K562 (cell line): ENCODE measurements around the gene RIPK3. TPM values are rescaled to one million over a fixed set of nuclear protein-coding genes. Genes with fewer than 3 reads are reported as not detected.

Experiments used
- ATAC-seq: fragments of 200-7000 bp; cut with Tn5 transposase; 3 replicates; pipeline ENCODE4 v1.9.1; 2020; ENCODE audit warnings: moderate library complexity
- Bru-seq: library from RNA; stranded (reverse); fragments of 400-500 nt; gene quantifications from one replicate; lab custom pipeline; 2021; lab: Mats Ljungman, UMichigan
- BruChase-seq, 2 experiments: library from RNA; stranded (reverse); fragments of 400-500 nt; gene quantifications; one replicate each; lab custom pipeline; 2021; lab: Mats Ljungman, UMichigan
- BruUV-seq: library from RNA; stranded (reverse); fragments of 400-500 nt; replicated peaks from 2 replicates; lab custom pipeline; 2021; lab: Mats Ljungman, UMichigan
- CTCF ChIA-PET: fragments of 300-600 bp; formaldehyde crosslinking; extraction: SDS; loops from one replicate; lab custom pipeline; 2021; ENCODE audit warnings: low intra/inter-chr PET ratio; lab: Yijun Ruan, JAX
- POLR2A ChIA-PET: fragments of 300-600, 350-650 bp; sonication (Branson Sonifier 250); formaldehyde crosslinking; extraction: SDS; loops from one replicate; lab custom pipeline; 2021; ENCODE audit warnings: antibody characterized with exemption, inconsistent platforms; lab: Yijun Ruan, JAX
- DNase-seq, 4 experiments: peaks; one replicate each; pipeline versions ENCODE4 v3.0.0 to v3.0.0-alpha.2; 2011 to 2018; ENCODE audit warnings: low spot score in 3 of 4, mixed read lengths in 3 of 4; ENCODE audit errors: extremely low read depth in 1 of 4
- FAIRE-seq: peaks from 2 replicates; lab custom pipeline; 2011; peaks lifted over from hg19 to GRCh38; lab: Jason Lieb, UNC
- H2AFZ ChIP-seq: 2 replicates; pipeline ENCODE4 v1.6.0; 2011; ENCODE audit warnings: low read depth, low read length, control low read depth, inconsistent platforms
- H3K27ac ChIP-seq: fragments of 200-600 bp; 3 replicates; pipeline ENCODE4 v1.8.0; 2011; ENCODE audit warnings: low read depth, mild to moderate bottlenecking, control low read depth, inconsistent platforms, low read length, moderate library complexity, mixed read lengths; ENCODE audit errors: extremely low read depth
- H3K27me3 ChIP-seq, 2 experiments: fragments of 300-600 bp in 1 of 2; 2 replicates in 1 of 2; 3 replicates in 1 of 2; pipeline versions ENCODE4 v1.6.0 to v1.8.0; 2011; ENCODE audit warnings: inconsistent platforms in 2 of 2, low read length in 2 of 2, mild to moderate bottlenecking in 1 of 2, mixed read lengths in 1 of 2, moderate library complexity in 1 of 2; ENCODE audit not compliant: control insufficient read depth in 2 of 2, insufficient read depth in 2 of 2
- H3K36me3 ChIP-seq: fragments of 300-600 bp; 3 replicates; pipeline ENCODE4 v1.8.0; 2011; ENCODE audit warnings: mild to moderate bottlenecking, low read length, inconsistent platforms; ENCODE audit not compliant: control insufficient read depth, insufficient read depth
- H3K4me1 ChIP-seq, 2 experiments: fragments of 200-600 bp in 1 of 2; replicated peaks in 1 of 2; 2 replicates in 1 of 2; 3 replicates in 1 of 2; pipeline versions ENCODE4 v1.5.1 to v1.8.0; 2011; ENCODE audit warnings: inconsistent platforms in 2 of 2, low read length in 2 of 2, mild to moderate bottlenecking in 1 of 2, mixed read lengths in 1 of 2, moderate library complexity in 1 of 2; ENCODE audit not compliant: control insufficient read depth in 2 of 2, insufficient read depth in 2 of 2
- H3K4me2 ChIP-seq: 2 replicates; pipeline ENCODE4 v1.6.1; 2011; ENCODE audit warnings: low read length, control low read depth, inconsistent platforms, mixed read lengths; ENCODE audit not compliant: insufficient read depth
- H3K4me3 ChIP-seq: fragments of 200-600 bp; sonication (generic), shearing (Covaris generic); 2 replicates; pipeline ENCODE4 v1.5.1; 2016; ENCODE audit warnings: control low read depth, inconsistent platforms
- H3K79me2 ChIP-seq: fragments of 200-600 bp; 3 replicates; pipeline ENCODE4 v1.8.0; 2011; ENCODE audit warnings: low read length, inconsistent platforms; ENCODE audit not compliant: control insufficient read depth, insufficient read depth
- H3K9ac ChIP-seq, 2 experiments: 2 replicates each; pipeline versions ENCODE4 v1.6.0 to v1.6.1; 2011; ENCODE audit warnings: low read depth in 2 of 2, low read length in 2 of 2, control low read depth in 1 of 2, inconsistent platforms in 1 of 2, mild to moderate bottlenecking in 1 of 2, mixed read lengths in 1 of 2; ENCODE audit not compliant: insufficient read depth in 1 of 2
- H3K9me1 ChIP-seq: one replicate; pipeline ENCODE4 v1.6.0; 2011; ENCODE audit warnings: inconsistent platforms, mild to moderate bottlenecking, low read length, moderate library complexity; ENCODE audit not compliant: control insufficient read depth, insufficient read depth
- H3K9me3 ChIP-seq: replicated peaks from 2 replicates; pipeline ENCODE4 v1.5.1; 2011; ENCODE audit warnings: low read depth, low read length, inconsistent platforms; ENCODE audit not compliant: control insufficient read depth, insufficient read depth
- H4K20me1 ChIP-seq: replicated peaks from 2 replicates; pipeline ENCODE4 v1.6.1; 2011; ENCODE audit warnings: low read length, inconsistent platforms, mixed read lengths; ENCODE audit not compliant: control insufficient read depth, insufficient read depth
- ETS2 ChIP-seq: IDR thresholded peaks from 2 replicates; pipeline ENCODE4 v1.6.1; 2016; ENCODE audit warnings: borderline replicate concordance, missing genetic modification characterization, mild to moderate bottlenecking, moderate library complexity, missing compliant biosample characterization; ENCODE audit not compliant: poor library complexity, severe bottlenecking
- RNF2 ChIP-seq: sonication (generic); IDR thresholded peaks from 2 replicates; pipeline ENCODE4 v1.6.1; 2016
- WGBS: fragments of 100-300 bp; shearing (Covaris generic); methylation state at CpG from one replicate; pipeline ENCODE4 v1.1.6; 2016; ENCODE audit warnings: low coverage, mixed read lengths; ENCODE audit not compliant: insufficient coverage; ENCODE audit errors: missing lambda C conversion rate; 5-methylcytosine and 5-hydroxymethylcytosine counted together
- in situ Hi-C: fragments of 300-500 bp; cut with MboI; formaldehyde crosslinking; loops from 4 replicates; pipeline ENCODE4 v1.15.0; 2018; ENCODE audit warnings: inconsistent platforms, mixed read lengths
- intact Hi-C: fragments of 100-400 bp; cut with micrococcal nuclease; formaldehyde crosslinking; loops from 2 replicates; pipeline ENCODE4 v1.14.2; 2022
- long read RNA-seq, 3 experiments: library from polyadenylated mRNA in 2 of 3; library from RNA in 1 of 3; unstranded in 2 of 3; stranded (forward) in 1 of 3; transcript quantifications; one replicate each; pipeline ENCODE4 v2.0.0, GENCODE V29; 2019 to 2022
- polyA minus RNA-seq, 3 experiments: library from RNA; depleted of rRNA, polyadenylated mRNA; stranded (reverse); fragments of >200 nt; gene quantifications; 2 replicates each; pipeline ENCODE4 v1.2.3, GENCODE V29; 2011
- polyA plus RNA-seq, 8 experiments: library from polyadenylated mRNA; depleted of rRNA in 4 of 8; stranded (reverse) in 5 of 8; unstranded in 3 of 8; fragments of >200 nt; fragmentation: Nextera tagmentation in 2 of 8; fragmentation: Illumina TruSeq in 1 of 8; extraction: Ambion mirVana in 2 of 8; extraction: Trizol in 1 of 8; gene quantifications; 2 replicates each; pipeline versions ENCODE4 v1.2.1 to v1.2.3, GENCODE V29; 2011 to 2014; ENCODE audit warnings: inconsistent platforms in 1 of 8, missing spikeins in 1 of 8
- total RNA-seq, 7 experiments: library from RNA; depleted of rRNA in 6 of 7; stranded (reverse); fragments of >200 nt in 6 of 7; fragmentation: Illumina TruSeq in 2 of 7; extraction: Trizol in 2 of 7; gene quantifications; 2 replicates each; pipeline versions ENCODE4 v1.2.1 to v1.2.3, GENCODE V29; 2011 to 2021; ENCODE audit warnings: low replicate concordance in 1 of 7
- TF ChIP-seq, protein P1 (sequence below): sonication (generic); formaldehyde crosslinking; IDR thresholded peaks from 2 replicates; pipeline ENCODE4 v1.8.1; 2023; ENCODE audit warnings: mild to moderate bottlenecking, missing genetic modification reagents
- TF ChIP-seq, protein P2 (sequence below): IDR thresholded peaks from 2 replicates; pipeline ENCODE4 v1.6.1; 2011; ENCODE audit warnings: borderline replicate concordance, low read depth, mild to moderate bottlenecking, moderate library complexity, low read length; ENCODE audit not compliant: insufficient read depth, poor library complexity, severe bottlenecking
- TF ChIP-seq, protein P3 (sequence below): sonication (generic); formaldehyde crosslinking; IDR thresholded peaks from 2 replicates; pipeline ENCODE4 v1.8.0; 2022; ENCODE audit warnings: mild to moderate bottlenecking, missing genetic modification reagents

Gene RIPK3
- total RNA-seq (2011; cell fraction: chromatin; rRNA removed; ENCODE audit: low replicate concordance) = 1.1 and 1.6 TPM in 2 replicates
- 0.83 and 1.3 TPM in 2 replicates for total RNA-seq (2011; cell fraction: nucleolus; rRNA removed)
- 0.84 and 1.5 TPM in 2 replicates for total RNA-seq (2011; cell fraction: nucleoplasm; rRNA removed)
- total RNA-seq (2014; rRNA removed) (0.27 TPM in 1 of 2 replicates, not detected in the other), total RNA-seq (2014; rRNA removed; fragmentation: Illumina TruSeq; extraction: Trizol) (0.29 TPM in 1 of 2 replicates, not detected in the other), total RNA-seq (2015; rRNA removed; fragmentation: Illumina TruSeq; extraction: Trizol) (0.23 and 0.43 TPM in 2 replicates), total RNA-seq (2021) (0.31 and 0.40 TPM in 2 replicates), polyA plus RNA-seq (2011; rRNA removed) (0.08 and 0.27 TPM in 2 replicates), polyA plus RNA-seq (2014; fragmentation: Illumina TruSeq; extraction: Trizol) (0.14 TPM in 1 of 2 replicates, not detected in the other), polyA plus RNA-seq (2014; fragmentation: Nextera tagmentation; extraction: Ambion mirVana) (under 1 TPM in 1 of 2 experiments, not detected in 1; 0.03 TPM), polyA plus RNA-seq (2014; rRNA removed) (0.61 TPM in 1 of 2 replicates, not detected in the other), polyA minus RNA-seq (2011; rRNA and poly(A)+ RNA removed) (not detected in 2 replicates), Bru-seq, nascent RNA (percentile 19 among the genes with signal in this experiment), BruChase-seq, experiment 1, labeled RNA remaining after a 2-hour chase (not detected), BruChase-seq, experiment 2, labeled RNA remaining after a 6-hour chase (percentile 17 among the genes with signal in this experiment)
- 0.16 TPM in 1 of 2 replicates, not detected in the other for polyA plus RNA-seq (2011; cell fraction: cytosol; rRNA removed)
- 0.66 and 0.82 TPM in 2 replicates for polyA plus RNA-seq (2011; cell fraction: nucleus; rRNA removed)
- 0.16 and 0.26 TPM in 2 replicates for polyA plus RNA-seq (2012)
- not detected in 2 replicates for polyA minus RNA-seq (2011; cell fraction: cytosol; rRNA and poly(A)+ RNA removed)
- 0.44 TPM in 1 of 2 replicates, not detected in the other for polyA minus RNA-seq (2011; cell fraction: nucleus; rRNA and poly(A)+ RNA removed)
- long read RNA-seq, experiment 1 = 0 reads
- long read RNA-seq, experiment 2 = 0 reads
- long read RNA-seq, experiment 3 = 0 reads

DNA sequence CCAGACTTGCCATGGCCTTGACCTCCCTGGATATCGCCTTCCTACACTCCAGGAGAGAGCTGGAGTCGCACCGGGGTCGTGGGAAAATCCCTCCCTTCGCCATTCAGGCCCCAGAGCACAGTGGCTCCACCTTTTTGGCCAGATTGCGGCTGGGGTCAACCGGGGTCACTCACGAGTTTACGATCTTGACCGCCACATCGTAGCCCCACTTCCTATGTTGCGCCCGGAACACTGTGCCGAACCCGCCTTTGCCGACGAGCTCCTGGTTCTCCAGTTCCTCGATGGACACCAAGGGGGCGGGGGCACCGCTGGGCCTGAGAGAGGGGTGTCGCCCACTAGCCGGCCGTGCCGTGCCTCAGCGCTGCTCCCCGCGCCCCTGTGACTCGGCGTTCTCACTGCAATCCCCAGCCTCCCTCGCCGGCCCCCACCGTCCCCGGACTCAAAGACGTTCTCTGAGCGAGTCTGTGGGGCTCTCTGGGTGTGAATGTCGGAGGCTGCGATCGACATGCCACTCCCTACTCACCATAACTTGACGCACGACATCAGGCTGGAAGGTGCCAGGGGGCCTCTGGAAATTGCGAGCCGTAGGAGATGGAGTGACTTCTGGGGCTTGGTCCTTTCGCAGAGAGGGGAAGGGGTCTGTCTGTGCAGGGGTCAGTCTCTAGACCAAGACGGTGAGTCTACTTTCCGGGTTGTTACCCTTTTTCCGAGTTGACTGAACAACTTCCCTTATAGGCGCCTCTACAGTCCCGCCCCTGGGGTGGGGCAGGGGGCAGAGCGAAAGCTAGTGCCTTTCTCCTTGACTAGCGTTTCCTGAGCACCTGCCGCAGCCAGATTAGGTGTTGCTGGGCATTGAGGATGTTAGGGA is at the start of gene RIPK3:
TSS of gene RIPK3 (minus strand) at position 708 of the 868 bp plus-strand sequence. CDS start at position 543, 165 bp downstream.
- no peak for DNase-seq
- TF ChIP-seq RNF2 (no peak), ETS2 (tag) (no peak)
- TF ChIP-seq, protein P1, sequence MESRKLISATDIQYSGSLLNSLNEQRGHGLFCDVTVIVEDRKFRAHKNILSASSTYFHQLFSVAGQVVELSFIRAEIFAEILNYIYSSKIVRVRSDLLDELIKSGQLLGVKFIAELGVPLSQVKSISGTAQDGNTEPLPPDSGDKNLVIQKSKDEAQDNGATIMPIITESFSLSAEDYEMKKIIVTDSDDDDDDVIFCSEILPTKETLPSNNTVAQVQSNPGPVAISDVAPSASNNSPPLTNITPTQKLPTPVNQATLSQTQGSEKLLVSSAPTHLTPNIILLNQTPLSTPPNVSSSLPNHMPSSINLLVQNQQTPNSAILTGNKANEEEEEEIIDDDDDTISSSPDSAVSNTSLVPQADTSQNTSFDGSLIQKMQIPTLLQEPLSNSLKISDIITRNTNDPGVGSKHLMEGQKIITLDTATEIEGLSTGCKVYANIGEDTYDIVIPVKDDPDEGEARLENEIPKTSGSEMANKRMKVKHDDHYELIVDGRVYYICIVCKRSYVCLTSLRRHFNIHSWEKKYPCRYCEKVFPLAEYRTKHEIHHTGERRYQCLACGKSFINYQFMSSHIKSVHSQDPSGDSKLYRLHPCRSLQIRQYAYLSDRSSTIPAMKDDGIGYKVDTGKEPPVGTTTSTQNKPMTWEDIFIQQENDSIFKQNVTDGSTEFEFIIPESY (CRISPR knock-in tag) = 0 out of 2 replicates have a peak, but pooled peaks have one; percentile 15
- TF ChIP-seq, protein P2, sequence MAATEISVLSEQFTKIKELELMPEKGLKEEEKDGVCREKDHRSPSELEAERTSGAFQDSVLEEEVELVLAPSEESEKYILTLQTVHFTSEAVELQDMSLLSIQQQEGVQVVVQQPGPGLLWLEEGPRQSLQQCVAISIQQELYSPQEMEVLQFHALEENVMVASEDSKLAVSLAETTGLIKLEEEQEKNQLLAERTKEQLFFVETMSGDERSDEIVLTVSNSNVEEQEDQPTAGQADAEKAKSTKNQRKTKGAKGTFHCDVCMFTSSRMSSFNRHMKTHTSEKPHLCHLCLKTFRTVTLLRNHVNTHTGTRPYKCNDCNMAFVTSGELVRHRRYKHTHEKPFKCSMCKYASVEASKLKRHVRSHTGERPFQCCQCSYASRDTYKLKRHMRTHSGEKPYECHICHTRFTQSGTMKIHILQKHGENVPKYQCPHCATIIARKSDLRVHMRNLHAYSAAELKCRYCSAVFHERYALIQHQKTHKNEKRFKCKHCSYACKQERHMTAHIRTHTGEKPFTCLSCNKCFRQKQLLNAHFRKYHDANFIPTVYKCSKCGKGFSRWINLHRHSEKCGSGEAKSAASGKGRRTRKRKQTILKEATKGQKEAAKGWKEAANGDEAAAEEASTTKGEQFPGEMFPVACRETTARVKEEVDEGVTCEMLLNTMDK = no peak
- TF ChIP-seq, protein P3, sequence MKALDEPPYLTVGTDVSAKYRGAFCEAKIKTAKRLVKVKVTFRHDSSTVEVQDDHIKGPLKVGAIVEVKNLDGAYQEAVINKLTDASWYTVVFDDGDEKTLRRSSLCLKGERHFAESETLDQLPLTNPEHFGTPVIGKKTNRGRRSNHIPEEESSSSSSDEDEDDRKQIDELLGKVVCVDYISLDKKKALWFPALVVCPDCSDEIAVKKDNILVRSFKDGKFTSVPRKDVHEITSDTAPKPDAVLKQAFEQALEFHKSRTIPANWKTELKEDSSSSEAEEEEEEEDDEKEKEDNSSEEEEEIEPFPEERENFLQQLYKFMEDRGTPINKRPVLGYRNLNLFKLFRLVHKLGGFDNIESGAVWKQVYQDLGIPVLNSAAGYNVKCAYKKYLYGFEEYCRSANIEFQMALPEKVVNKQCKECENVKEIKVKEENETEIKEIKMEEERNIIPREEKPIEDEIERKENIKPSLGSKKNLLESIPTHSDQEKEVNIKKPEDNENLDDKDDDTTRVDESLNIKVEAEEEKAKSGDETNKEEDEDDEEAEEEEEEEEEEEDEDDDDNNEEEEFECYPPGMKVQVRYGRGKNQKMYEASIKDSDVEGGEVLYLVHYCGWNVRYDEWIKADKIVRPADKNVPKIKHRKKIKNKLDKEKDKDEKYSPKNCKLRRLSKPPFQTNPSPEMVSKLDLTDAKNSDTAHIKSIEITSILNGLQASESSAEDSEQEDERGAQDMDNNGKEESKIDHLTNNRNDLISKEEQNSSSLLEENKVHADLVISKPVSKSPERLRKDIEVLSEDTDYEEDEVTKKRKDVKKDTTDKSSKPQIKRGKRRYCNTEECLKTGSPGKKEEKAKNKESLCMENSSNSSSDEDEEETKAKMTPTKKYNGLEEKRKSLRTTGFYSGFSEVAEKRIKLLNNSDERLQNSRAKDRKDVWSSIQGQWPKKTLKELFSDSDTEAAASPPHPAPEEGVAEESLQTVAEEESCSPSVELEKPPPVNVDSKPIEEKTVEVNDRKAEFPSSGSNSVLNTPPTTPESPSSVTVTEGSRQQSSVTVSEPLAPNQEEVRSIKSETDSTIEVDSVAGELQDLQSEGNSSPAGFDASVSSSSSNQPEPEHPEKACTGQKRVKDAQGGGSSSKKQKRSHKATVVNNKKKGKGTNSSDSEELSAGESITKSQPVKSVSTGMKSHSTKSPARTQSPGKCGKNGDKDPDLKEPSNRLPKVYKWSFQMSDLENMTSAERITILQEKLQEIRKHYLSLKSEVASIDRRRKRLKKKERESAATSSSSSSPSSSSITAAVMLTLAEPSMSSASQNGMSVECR = no peak

More for the DNA sequence above, at the start of gene RIPK3:
- Histone ChIP-seq H3K4me3 (no peak within 1 kb of the TSS), H3K4me2 (no peak within 1 kb of the TSS; the same call in 1 of the 2 replicates), H2AFZ (peak within 1 kb of the TSS; percentile 40; the same call in 1 of the 2 replicates), H3K9ac (peak within 1 kb of the TSS in 1 of 2 experiments; percentile 5; a peak in 1 of 4 replicates), H4K20me1 (no peaks in the 10 kb centered on the region), H3K9me3 (no peaks in the 10 kb centered on the region), H3K36me3 (no peaks in the 10 kb centered on the region), H3K27me3 (peaks cover 0 to 9% of the 10 kb centered on the region in 2 experiments; a peak in 1 of 5 replicates), H3K79me2 (no peaks in the 10 kb centered on the region), H3K4me1 (peaks cover 5 to 18% of the 10 kb centered on the region in 2 experiments; a peak in 3 of 5 replicates), H3K27ac (no peak within 1 kb of the TSS), H3K9me1 (no peaks in the 10 kb centered on the region)
- WGBS = 53% methylated on average over 18 of the region's 51 CpGs
- no TSS peak for BruUV-seq
- intact Hi-C loops (no loop called here), in situ Hi-C loops (loop anchor here (25.0 kb wide), 1 partner anchor 348 kb away; no protein-coding TSS in a partner anchor)
- ATAC-seq (0 out of 3 replicates have a peak, but pooled peaks have one; percentile 20), FAIRE-seq (no peak)
- ChIA-PET POLR2A (interaction anchor here (0.9 to 1.0 kb wide), 2 partner anchors 27 to 79 kb away, joined by 3 to 4 read pairs; no protein-coding TSS in a partner anchor), CTCF (no interaction called here)
